ENCODE measurements around the gene FBXO38. TPM values are rescaled to one million over a fixed set of nuclear protein-coding genes. Genes with fewer than 3 reads are reported as not detected.

Gene FBXO38
- total RNA-seq, 1 donor from 2014 or later: 64.6 TPM

DNA sequence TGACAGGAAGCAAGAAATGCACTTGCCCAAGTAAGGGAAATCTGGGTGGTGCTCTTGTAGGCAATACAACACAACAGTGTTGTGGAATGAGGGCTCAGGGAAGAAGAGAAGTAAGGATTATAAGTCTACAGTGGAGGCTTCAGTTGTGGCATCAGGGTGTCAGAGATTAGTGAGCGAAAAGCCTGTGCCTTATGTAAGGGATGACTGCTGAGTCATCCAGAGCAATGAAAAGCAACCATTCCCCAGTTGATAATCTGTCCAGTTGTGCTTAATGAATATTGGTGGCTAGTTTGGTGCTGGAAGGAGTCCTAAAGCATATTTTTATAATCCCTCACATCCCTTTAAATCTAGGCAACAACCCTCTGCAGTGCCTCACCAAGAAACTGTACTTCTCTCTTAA is 42.0 kb downstream of the FBXO38 start:
- Histone ChIP-seq H3K9me3 (ENCODE audit: low read depth) (no peaks in the 10 kb centered on the region), H3K36me3 (peaks cover 11% of the 10 kb centered on the region), H3K4me3 (no peak overlapping the region), H3K79me2 (ENCODE audit: low read depth) (no peaks in the 10 kb centered on the region), H3K9ac (no peak overlapping the region), H4K20me1 (ENCODE audit: low read depth) (no peaks in the 10 kb centered on the region), H3K27ac (no peak overlapping the region), H3F3A (ENCODE audit: low read depth) (no peaks in the 10 kb centered on the region), H3K4me2 (no peak overlapping the region), H3K27me3 (no peaks in the 10 kb centered on the region), H3K4me1 (no peaks in the 10 kb centered on the region), H2AFZ (replicated peaks) (no peak overlapping the region)
- Mint-ChIP-seq H3K4me3 (no peak overlapping the region), H3K4me1 (no peaks in the 10 kb centered on the region), H3K36me3 (peaks cover 32% of the 10 kb centered on the region), H3K27me3 (ENCODE audit: insufficient read depth, low read depth) (peaks cover 2% of the 10 kb centered on the region), H3K9me3 (no peaks in the 10 kb centered on the region), H3K27ac (no peak overlapping the region)
- TF ChIP-seq CTCF (IDR thresholded peaks at IDR 0.05): no peak
- no peak for TF ChIP-seq EZH2 (IDR thresholded peaks at IDR 0.05)
- no peak for DNase-seq (ENCODE audit: low spot score)

DNA sequence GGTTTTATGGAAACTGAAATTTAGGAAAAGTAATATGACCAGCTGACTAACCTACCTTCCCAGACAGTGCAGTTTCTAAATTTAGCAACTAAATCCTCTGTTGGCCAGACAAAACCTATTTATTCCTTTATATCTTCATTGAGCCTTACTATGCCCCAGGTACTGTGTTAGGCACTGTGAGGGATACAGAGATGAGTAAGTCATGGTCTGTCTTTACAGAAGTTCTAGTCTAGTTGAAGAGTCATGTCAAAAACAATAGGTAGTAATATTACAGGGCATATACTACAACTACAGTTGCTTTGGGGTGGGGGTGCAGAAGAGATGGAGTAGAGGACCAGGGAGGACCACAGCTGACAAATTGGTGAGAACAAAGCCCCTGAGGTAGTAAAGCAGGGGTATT is 42.8 kb downstream of the FBXO38 start:
- Mint-ChIP-seq H3K27me3 (ENCODE audit: insufficient read depth, low read depth) (peaks cover 2% of the 10 kb centered on the region), H3K27ac (no peak overlapping the region), H3K4me3 (no peak overlapping the region), H3K36me3 (peaks cover 32% of the 10 kb centered on the region), H3K4me1 (no peaks in the 10 kb centered on the region), H3K9me3 (no peaks in the 10 kb centered on the region)
- Histone ChIP-seq H3K4me3 (no peak overlapping the region), H3K79me2 (ENCODE audit: low read depth) (no peaks in the 10 kb centered on the region), H3K27me3 (no peaks in the 10 kb centered on the region), H3F3A (ENCODE audit: low read depth) (no peaks in the 10 kb centered on the region), H2AFZ (replicated peaks) (no peak overlapping the region), H4K20me1 (ENCODE audit: low read depth) (no peaks in the 10 kb centered on the region), H3K36me3 (peaks cover 11% of the 10 kb centered on the region), H3K27ac (no peak overlapping the region), H3K4me1 (peaks cover 4% of the 10 kb centered on the region), H3K9ac (no peak overlapping the region), H3K4me2 (no peak overlapping the region), H3K9me3 (ENCODE audit: low read depth) (no peaks in the 10 kb centered on the region)
- TF ChIP-seq CTCF (IDR thresholded peaks at IDR 0.05) (no peak), EZH2phosphoT487 (IDR thresholded peaks at IDR 0.05) (no peak), EZH2 (IDR thresholded peaks at IDR 0.05) (no peak)
- DNase-seq (ENCODE audit: low spot score): no peak

DNA sequence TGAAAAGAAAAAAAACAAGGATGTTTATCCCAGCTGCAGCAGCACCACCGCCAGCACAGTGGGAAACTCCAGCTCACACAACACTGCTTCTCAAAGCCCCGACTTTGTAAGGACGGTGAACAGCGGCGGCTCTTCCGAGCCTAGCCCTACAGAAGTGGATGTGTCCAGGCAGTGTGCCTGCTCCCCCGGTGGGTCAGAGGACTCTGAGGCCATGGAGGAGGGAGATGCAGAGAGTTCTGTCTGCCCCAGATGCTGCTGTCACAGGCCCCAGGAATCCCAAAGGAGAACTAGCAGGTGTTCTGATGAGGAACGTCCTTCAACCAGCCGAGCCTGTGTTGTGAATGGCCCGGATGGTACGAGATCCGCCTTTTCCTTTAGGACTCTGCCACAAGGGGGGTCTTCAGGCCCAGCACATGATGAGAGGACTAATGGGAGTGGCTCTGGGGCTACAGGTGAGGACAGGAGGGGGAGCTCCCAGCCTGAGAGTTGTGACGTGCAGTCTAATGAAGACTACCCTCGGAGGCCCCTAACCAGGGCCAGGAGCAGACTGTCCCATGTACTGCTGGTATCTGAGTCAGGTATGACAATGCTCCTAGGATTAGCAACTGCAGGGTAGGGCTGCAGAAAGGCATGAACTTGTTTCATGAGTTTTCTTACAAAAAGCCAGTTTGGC is 43.7 kb downstream of the FBXO38 start:
- H3K27ac ChIP-seq: no peak overlapping the region

More for the DNA sequence above, 43.7 kb downstream of the FBXO38 start:
- Mint-ChIP-seq H3K4me1 (no peaks in the 10 kb centered on the region), H3K27ac (no peak overlapping the region), H3K27me3 (ENCODE audit: insufficient read depth, low read depth) (peaks cover 2% of the 10 kb centered on the region), H3K36me3 (peaks cover 30% of the 10 kb centered on the region), H3K4me3 (no peak overlapping the region), H3K9me3 (no peaks in the 10 kb centered on the region)
- no peak overlapping the region for H3K4me3 ChIP-seq
- TF ChIP-seq EZH2phosphoT487 (IDR thresholded peaks at IDR 0.05) (no peak), EZH2 (IDR thresholded peaks at IDR 0.05) (no peak), CTCF (IDR thresholded peaks at IDR 0.05) (no peak)
- no peaks in the 10 kb centered on the region for H3K9me3 ChIP-seq (ENCODE audit: low read depth)
- H3F3A ChIP-seq (ENCODE audit: low read depth): no peaks in the 10 kb centered on the region
- H3K36me3 ChIP-seq: peaks cover 11% of the 10 kb centered on the region
- H3K27me3 ChIP-seq: no peaks in the 10 kb centered on the region
- no peak overlapping the region for H3K4me2 ChIP-seq
- H3K4me1 ChIP-seq: peaks cover 8% of the 10 kb centered on the region
- no peak overlapping the region for H2AFZ ChIP-seq (replicated peaks)
- H4K20me1 ChIP-seq (ENCODE audit: low read depth): no peaks in the 10 kb centered on the region
- DNase-seq (ENCODE audit: low spot score): no peak
- no peak overlapping the region for H3K9ac ChIP-seq
- no peaks in the 10 kb centered on the region for H3K79me2 ChIP-seq (ENCODE audit: low read depth)
